Activated naive CD4-positive, alpha-beta T cell treated with anti-CD3 and anti-CD28 coated beads, Interleukin-2, amount 50 U/mL, for 24 hours (primary cell): ENCODE measurements around the gene GALNT6.
"Not testable (repeated sequence)": the region's sequence is repeated elsewhere in the genome, so short reads cannot be mapped to it uniquely, and the experiment has no call there.

ENCODE experiments used
- H3K27ac Mint-ChIP-seq: one replicate; pipeline ENCODE4 v1.8.0; 2021; ENCODE audit warnings: mild to moderate bottlenecking, mixed read lengths
- H3K27me3 Mint-ChIP-seq: one replicate; pipeline ENCODE4 v1.8.0; 2021; ENCODE audit warnings: mixed read lengths
- H3K36me3 Mint-ChIP-seq: one replicate; pipeline ENCODE4 v1.8.0; 2021; ENCODE audit warnings: mixed read lengths
- H3K4me1 Mint-ChIP-seq: one replicate; pipeline ENCODE4 v1.8.0; 2021; ENCODE audit warnings: mixed read lengths
- H3K4me3 Mint-ChIP-seq: one replicate; pipeline ENCODE4 v1.8.0; 2021; ENCODE audit warnings: mild to moderate bottlenecking, mixed read lengths
- H3K9me3 Mint-ChIP-seq: one replicate; pipeline ENCODE4 v1.8.0; 2021; ENCODE audit warnings: mixed read lengths

The GALNT6 gene

GRCh38 chr12:51333536-51333935, 57.7 kb downstream of the GALNT6 start:
- Mint-ChIP-seq H3K4me1 (peaks cover 35% of the 10 kb centered on the region), H3K36me3 (no peaks in the 10 kb centered on the region), H3K9me3 (no peaks in the 10 kb centered on the region), H3K27me3 (no peaks in the 10 kb centered on the region), H3K4me3 (no peak overlapping the region), H3K27ac (peak overlapping the region; percentile 56)

GRCh38 chr12:51330186-51330585, 61.0 kb downstream of the GALNT6 start:
- no peaks in the 10 kb centered on the region for H3K36me3 Mint-ChIP-seq
- H3K27ac Mint-ChIP-seq: peak overlapping the region; percentile 89
- H3K9me3 Mint-ChIP-seq: no peaks in the 10 kb centered on the region
- H3K27me3 Mint-ChIP-seq: no peaks in the 10 kb centered on the region
- peak overlapping the region; percentile 67 for H3K4me3 Mint-ChIP-seq
- H3K4me1 Mint-ChIP-seq: peaks cover 64% of the 10 kb centered on the region

DNA sequence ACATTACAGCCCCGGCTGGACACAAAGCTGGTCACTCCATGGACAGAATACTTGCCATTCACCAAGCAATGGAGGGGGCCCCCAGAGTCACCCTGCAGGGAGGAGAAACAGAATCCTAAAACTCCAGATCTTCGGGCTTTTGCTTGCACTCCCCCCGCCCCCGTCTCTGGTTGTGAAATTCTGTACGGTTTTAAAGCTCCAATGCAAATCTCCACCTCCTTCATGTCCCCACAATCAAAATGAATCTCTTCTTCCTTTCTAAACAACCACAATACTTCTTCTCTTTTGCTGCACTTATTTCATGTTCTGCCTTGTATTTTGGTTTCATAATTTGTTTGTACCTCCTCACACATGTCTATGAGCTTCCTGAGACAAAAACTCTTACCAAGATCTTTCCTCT, 61.5 kb downstream of the GALNT6 start:
- H3K27me3 Mint-ChIP-seq: no peaks in the 10 kb centered on the region
- H3K4me3 Mint-ChIP-seq: peak overlapping the region; percentile 67
- H3K36me3 Mint-ChIP-seq: no peaks in the 10 kb centered on the region
- no peaks in the 10 kb centered on the region for H3K9me3 Mint-ChIP-seq
- H3K27ac Mint-ChIP-seq: peak overlapping the region; percentile 96
- H3K4me1 Mint-ChIP-seq: peaks cover 65% of the 10 kb centered on the region

DNA sequence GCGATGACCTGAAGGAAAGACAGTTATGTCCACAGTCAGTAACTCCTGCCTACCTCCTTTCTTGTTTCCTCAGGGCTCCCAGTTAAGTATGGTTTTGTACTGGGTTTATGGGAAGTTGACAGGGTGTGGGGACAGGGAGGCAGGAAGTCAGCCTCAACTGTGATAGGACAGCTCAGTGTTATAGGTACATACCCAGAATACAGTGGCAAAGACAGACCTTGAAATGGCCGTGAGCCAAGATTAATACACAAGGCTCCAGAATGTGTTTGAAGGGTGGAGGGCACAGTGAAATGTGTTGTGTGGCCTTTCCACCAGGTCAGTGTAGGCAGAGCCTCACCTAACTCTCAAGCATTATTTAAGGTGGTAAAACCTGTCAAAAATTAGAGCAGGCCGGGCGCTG, 62.6 kb downstream of the GALNT6 start:
- Mint-ChIP-seq H3K36me3 (no peaks in the 10 kb centered on the region), H3K27ac (peak overlapping the region; percentile 91), H3K27me3 (no peaks in the 10 kb centered on the region), H3K4me1 (peaks cover 70% of the 10 kb centered on the region), H3K4me3 (no peak overlapping the region), H3K9me3 (no peaks in the 10 kb centered on the region)

- Mint-ChIP-seq H3K9me3 (no peaks in the 10 kb centered on the region), H3K4me3 (peak overlapping the region; percentile 66), H3K27ac (peak overlapping the region; percentile 97), H3K4me1 (peaks cover 87% of the 10 kb centered on the region), H3K27me3 (no peaks in the 10 kb centered on the region), H3K36me3 (peaks cover 3% of the 10 kb centered on the region)
Observed at GRCh38 chr12:51326698-51327439, 64.3 kb downstream of the GALNT6 start.

- peaks cover 9% of the 10 kb centered on the region for H3K36me3 Mint-ChIP-seq
- H3K4me1 Mint-ChIP-seq: peaks cover 93% of the 10 kb centered on the region
- peak overlapping the region; percentile 79 for H3K4me3 Mint-ChIP-seq
- H3K27me3 Mint-ChIP-seq: no peaks in the 10 kb centered on the region
- peak overlapping the region; percentile 94 for H3K27ac Mint-ChIP-seq
- H3K9me3 Mint-ChIP-seq: no peaks in the 10 kb centered on the region
Observed at GRCh38 chr12:51324953-51325352, 66.3 kb downstream of the GALNT6 start.

GRCh38 chr12:51323966-51324895, 67.0 kb downstream of the GALNT6 start, which contains the start of gene BIN2:
Gene BIN2, minus strand, starts transcription at chr12:51324174. Its CDS starts 72 bp downstream, at chr12:51324102.
- Mint-ChIP-seq H3K9me3 (no peaks in the 10 kb centered on the region), H3K27ac (peak within 1 kb of the TSS; percentile 95), H3K27me3 (no peaks in the 10 kb centered on the region), H3K4me1 (peaks cover 93% of the 10 kb centered on the region), H3K4me3 (peak within 1 kb of the TSS; percentile 96), H3K36me3 (peaks cover 9% of the 10 kb centered on the region)

GRCh38 chr12:51323317-51323960, 67.8 kb downstream of the GALNT6 start:
- H3K4me1 Mint-ChIP-seq: peaks cover 93% of the 10 kb centered on the region
- no peaks in the 10 kb centered on the region for H3K27me3 Mint-ChIP-seq
- H3K9me3 Mint-ChIP-seq: no peaks in the 10 kb centered on the region
- peak overlapping the region; percentile 95 for H3K27ac Mint-ChIP-seq
- peak overlapping the region; percentile 96 for H3K4me3 Mint-ChIP-seq
- H3K36me3 Mint-ChIP-seq: peaks cover 12% of the 10 kb centered on the region

- Mint-ChIP-seq H3K36me3 (peaks cover 12% of the 10 kb centered on the region), H3K4me3 (peak overlapping the region; percentile 96), H3K27me3 (no peaks in the 10 kb centered on the region), H3K4me1 (peaks cover 93% of the 10 kb centered on the region), H3K27ac (peak overlapping the region; percentile 95), H3K9me3 (no peaks in the 10 kb centered on the region)
Observed at GRCh38 chr12:51322452-51322851, 68.8 kb downstream of the GALNT6 start.

DNA sequence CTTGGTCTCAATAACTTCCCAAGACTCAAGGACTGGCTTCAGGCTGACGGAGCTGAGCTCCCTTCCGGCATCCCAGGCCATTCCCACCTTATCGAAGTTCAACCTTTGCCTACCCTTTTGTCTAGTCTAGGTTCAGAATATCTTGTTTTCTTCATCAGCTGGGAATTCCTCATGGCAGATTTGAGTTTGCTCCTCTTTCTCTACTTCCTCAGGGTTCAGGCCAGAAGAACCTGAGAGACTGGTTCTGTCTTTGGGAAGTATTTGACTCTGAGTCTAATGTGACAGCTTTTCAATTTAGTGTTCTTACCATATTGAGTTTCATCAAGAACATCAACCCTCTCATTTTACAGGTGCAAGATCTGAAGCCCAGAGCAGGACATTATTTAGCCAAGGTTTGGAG, 69.3 kb downstream of the GALNT6 start:
- Mint-ChIP-seq H3K36me3 (peaks cover 14% of the 10 kb centered on the region), H3K27me3 (no peaks in the 10 kb centered on the region), H3K27ac (peak overlapping the region; percentile 88), H3K9me3 (no peaks in the 10 kb centered on the region), H3K4me3 (peak overlapping the region; percentile 96), H3K4me1 (peaks cover 93% of the 10 kb centered on the region)

DNA sequence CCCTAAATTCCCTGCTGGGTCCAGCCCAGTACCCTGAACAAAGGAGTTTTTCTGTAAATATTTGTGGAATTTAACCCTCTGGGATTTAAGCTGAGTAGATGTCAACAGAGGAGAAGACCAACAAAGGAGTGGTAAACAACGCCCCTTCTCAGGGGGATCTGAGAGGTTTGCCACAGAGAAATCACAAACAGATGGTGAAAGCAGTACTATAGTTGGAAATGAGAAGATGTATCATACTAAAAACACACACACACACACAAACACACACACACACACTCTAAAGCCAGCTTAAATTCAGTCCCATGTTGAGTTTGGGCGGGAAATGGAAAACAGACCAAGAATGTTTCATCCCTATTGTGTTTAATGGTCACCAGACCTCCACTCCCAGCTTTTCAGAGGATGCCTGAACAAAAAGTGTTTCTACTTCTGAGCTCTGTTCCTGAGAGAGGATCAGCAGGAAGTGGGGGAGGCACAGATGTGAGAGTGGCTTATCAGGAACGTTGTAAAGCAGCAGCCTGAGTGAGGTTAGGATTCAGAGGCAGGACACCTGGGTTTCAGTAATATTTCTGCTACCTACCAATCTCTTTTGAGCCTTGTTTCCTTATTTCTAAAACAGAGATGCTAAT, 70.4 kb downstream of the GALNT6 start:
- Mint-ChIP-seq H3K36me3 (peaks cover 19% of the 10 kb centered on the region), H3K9me3 (no peaks in the 10 kb centered on the region), H3K27ac (peak overlapping the region; percentile 88), H3K4me1 (peaks cover 93% of the 10 kb centered on the region), H3K4me3 (peak overlapping the region; percentile 96), H3K27me3 (no peaks in the 10 kb centered on the region)

GRCh38 chr12:51320311-51320694, 70.9 kb downstream of the GALNT6 start:
- H3K9me3 Mint-ChIP-seq: no peaks in the 10 kb centered on the region
- H3K36me3 Mint-ChIP-seq: peaks cover 20% of the 10 kb centered on the region
- H3K4me3 Mint-ChIP-seq: peak overlapping the region; percentile 96
- H3K27ac Mint-ChIP-seq: peak overlapping the region; percentile 88
- H3K4me1 Mint-ChIP-seq: peaks cover 93% of the 10 kb centered on the region
- H3K27me3 Mint-ChIP-seq: no peaks in the 10 kb centered on the region

GRCh38 chr12:51318846-51319599, 72.2 kb downstream of the GALNT6 start:
- peak overlapping the region; percentile 64 for H3K4me3 Mint-ChIP-seq
- no peaks in the 10 kb centered on the region for H3K9me3 Mint-ChIP-seq
- peak overlapping the region; percentile 96 for H3K27ac Mint-ChIP-seq
- peaks cover 20% of the 10 kb centered on the region for H3K36me3 Mint-ChIP-seq
- peaks cover 83% of the 10 kb centered on the region for H3K4me1 Mint-ChIP-seq
- no peaks in the 10 kb centered on the region for H3K27me3 Mint-ChIP-seq

GRCh38 chr12:51318057-51318806, 73.0 kb downstream of the GALNT6 start:
- Mint-ChIP-seq H3K36me3 (peaks cover 21% of the 10 kb centered on the region), H3K4me3 (peak overlapping the region; percentile 64), H3K27ac (peak overlapping the region; percentile 81), H3K4me1 (peaks cover 83% of the 10 kb centered on the region)
- H3K9me3 Mint-ChIP-seq, H3K27me3 Mint-ChIP-seq: not testable (repeated sequence)
